Stimulated activated CD8-positive, alpha-beta memory T cell treated with anti-CD3 and anti-CD28 coated beads, Interleukin-15, amount 100 ng/mL, for 48 hours (primary cell): Measurements from ENCODE around the gene SOS1.

Experiments
- DNase-seq, 2 donors: peaks; one replicate each; pipeline ENCODE4 v3.0.0-alpha.2; 2020; ENCODE audit warnings: low read depth in 2 of 2

The SOS1 gene

DNA sequence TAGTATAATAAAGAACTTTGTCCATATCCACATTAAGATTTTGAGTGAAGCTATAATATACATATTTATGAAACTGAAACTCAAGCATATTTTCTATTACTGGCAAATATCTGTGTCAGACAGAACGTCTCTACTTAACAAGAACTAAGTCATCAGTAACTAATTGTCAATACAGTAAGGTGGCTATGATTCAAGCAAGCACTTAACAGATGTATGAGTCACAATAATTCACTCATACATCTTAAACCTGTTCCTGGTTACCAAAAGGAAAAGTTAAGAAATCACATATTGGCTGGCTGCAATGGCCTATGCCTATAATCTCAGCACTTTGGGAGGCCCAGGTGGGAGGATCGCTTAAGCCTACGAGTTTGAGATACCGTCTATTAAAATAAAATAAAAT lies 96.0 kb downstream of the SOS1 start:
- no peak for DNase-seq

DNA sequence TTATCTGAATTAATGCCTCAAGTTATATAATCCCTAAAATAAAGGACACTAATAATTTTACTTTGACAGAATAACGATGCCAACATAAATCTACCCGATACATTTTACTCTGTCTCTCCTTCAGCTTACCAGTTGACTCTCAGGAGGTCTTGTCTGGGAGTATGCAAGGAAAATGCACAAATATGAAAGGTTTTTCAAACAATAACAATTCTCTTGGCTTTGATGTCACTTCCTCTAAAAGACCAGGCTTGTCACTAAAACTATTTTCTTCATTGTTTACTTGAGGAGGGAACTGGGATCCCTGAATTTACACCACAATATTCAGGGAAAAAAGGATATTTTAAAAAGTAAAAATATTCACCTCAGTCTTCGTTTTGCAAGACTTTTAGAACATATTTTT lies 97.2 kb downstream of the SOS1 start:
- DNase-seq: no peak

DNA sequence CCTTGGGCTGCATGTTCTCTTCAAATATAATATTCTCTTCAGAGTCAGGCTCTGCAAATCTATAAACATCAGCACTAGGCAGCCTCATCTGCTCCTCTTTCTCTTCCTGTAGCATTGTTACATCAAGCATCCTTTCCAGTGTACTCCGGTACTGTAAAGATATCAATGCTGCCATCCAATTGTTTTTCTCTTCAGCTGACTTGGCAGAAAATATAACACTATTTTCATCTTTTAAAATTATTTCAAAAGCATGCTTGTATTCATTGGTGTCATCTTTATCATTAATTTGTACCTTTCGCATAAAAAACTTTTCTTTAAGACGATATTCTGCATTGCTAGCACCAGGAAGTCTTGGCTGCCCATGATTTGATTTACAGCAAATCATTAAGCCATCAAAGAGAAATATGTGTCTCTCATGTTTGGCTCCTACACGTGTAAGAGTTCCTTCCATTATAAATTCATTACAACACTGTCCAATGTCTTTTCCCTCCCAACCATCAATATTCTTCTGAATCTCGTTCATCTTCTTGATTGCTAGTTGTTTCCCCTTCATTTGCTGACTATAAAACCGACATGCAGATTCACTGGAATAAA lies 98.1 kb downstream of the SOS1 start:
- DNase-seq: no peak

DNA sequence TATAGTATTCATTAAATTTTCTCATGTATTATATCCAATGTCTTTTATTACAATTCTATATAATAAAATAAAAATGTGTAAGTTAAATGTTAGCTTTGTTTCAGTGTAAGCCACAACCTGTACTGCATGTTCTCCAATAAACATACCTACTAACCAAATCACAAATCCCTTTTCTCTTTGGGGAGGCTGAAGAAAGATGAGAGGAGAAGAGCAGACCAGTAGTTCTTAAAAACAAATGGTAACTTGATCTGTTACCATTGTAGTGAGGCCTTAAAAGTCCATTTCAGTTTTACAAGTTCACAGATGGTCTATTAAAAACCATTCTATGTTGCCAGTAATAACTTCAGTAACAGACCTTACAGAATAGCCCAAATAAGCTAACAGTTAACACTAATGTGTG lies 100.5 kb downstream of the SOS1 start:
- DNase-seq: no peak

DNA sequence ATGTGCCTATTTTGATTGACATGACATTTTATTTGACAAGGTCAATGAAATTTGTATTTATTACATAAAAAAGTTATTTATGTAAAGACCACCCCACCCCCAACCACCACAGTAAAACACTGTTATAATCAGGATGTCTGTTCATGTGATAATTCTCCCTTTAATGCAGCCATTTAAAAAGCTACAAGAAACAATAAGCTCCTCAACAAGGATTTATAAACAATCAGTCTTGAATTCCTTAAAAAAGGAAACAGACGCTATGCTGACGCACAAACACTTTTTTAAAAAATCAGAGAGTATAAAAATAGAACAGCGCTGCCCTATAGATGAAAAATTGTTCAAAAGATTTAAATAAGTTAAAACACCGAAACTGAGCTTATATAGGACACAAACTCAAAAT lies 102.2 kb downstream of the SOS1 start:
- DNase-seq: no peak

DNA sequence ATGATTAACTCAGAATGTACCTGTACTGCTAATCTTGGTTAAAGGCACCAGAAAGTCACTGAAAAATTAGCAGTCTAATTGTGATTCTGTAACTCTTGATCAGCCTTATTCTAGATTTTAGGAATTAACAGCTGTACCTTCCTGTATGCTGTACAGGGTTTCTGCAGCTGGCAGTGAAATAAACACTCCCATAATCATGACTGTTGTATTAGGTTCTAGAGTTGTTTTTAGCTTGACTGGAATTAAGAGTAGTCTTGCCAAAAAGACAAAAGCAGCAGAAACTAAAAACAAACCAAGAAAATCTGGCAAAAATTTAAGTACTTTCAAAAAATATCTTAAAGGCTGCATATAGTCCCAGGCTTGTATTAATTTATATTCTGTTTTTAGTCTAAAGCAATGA lies 103.5 kb downstream of the SOS1 start:
- DNase-seq: no peak

DNA sequence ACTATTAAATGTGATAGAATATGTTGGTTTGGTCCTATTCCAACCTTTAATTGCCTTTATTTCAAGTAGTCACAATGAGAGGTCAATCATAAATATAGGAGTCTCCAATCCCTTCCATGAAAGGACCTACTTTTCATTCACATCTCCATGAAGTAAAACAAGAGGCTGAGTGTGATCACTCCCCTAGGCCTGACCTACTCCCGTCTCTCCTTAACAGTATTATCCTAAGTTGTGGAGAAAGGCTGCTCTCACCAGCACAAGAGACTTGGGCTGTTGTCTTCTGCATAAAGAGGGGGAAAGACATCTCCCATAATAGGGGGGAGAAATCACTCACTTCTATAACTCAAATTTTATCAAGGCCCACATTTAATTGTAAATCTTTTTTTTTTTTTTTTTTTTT lies 105.4 kb downstream of the SOS1 start:
- no peak for DNase-seq

DNA sequence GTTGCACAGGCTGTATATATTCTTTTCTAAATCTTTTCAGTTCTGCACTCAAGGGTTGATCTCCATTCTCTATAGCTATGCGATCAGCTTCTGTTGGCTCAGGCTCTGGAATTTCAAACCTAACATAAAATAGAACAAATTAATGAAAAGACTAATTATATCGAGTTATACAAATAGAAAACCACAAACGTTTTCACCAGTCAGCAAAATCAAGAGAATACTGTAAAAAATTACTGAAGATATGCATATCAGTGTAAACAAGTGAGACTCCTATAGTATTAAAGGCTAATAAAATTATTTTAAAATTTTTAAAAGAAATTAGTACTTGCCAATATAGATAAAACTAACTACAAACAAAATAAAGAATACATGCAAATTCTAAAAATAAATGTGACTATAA lies 107.0 kb downstream of the SOS1 start:
- DNase-seq: no peak

DNA sequence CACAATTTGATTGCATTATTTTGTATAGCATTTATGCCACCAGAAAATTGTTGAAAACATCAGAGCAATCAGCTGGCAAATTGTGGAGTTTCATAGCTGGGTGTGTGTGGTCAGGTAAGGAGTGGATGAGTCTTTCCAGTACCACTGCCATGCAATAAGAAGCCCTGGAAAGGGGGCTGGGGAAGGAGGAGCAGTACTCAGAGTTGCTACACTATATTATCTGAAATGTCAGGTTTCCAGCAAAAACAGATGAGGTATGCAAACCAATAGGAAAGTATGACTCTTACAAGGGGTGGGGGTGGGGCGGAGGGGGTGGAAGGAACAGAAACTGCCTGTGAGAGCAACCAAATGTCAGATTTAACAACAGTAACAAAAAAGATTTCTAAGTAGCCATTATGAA lies 112.2 kb downstream of the SOS1 start:
- DNase-seq: no peak

DNA sequence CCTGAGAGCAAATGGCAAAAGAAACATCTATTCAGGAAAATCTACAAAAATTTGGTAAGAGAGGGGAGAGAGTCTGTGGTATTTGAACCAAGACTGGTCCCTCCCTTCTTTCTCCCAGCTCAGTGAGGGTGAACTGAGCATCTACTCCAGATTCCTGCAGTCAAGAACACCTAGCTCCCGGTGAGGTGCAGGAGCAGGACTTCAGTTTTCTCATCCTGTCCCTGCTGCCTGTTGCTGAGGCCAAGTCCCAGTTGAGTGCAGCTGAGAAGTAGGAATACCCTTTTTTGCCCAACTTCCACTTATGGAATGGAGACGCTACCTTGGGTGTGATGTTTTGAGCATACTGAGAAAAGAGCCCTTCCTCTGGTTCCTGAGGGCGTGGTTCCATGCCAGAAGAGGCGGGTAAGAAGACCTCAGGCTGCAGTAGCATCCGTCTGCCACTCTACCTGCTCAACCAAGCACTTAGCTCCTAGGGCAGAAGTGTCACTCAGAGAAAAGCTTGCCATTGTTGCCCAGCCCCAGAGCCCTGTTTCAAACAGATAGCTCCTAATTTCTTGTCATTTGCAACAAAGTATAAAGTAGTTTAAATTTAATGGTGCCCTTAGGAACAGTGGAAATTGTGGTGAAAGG lies 112.9 kb downstream of the SOS1 start:
- DNase-seq: no peak

DNA sequence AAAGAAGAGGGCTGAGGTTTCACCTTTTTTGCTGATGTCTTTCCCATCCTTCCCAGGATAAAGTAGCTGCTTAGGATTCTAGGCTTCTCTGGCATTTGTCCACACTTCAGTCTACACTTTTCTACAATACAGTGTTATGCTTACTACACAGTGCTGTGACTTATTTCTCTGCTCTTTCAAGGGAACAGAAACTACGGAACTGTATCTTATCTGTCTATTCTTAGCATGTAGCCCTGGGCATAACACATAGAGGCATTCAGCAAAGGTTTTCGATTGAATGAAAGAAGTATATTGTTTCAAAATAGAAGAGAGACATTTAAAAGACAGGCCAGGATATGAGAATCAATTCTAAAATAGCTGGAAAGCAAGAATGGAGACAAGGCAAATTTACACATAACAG lies 120.3 kb downstream of the SOS1 start:
- no peak for DNase-seq

DNA sequence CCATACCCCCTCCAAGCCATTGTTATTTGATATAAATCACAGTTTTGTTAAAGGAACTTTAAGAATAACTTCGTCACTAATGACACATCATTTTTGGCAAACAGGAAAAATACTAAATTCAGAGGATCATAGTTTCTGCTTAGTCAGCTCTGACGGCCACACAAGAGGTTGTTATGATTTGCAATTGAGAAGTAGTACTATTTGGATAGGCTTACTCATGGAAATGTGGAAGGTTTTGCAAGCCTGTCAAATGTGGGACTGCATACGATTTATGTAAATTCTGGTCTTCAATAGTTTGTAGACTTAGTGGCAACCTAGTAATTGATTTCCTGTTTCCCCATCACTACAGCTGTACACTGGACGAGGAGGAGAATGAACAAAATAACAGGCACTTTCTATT lies 123.1 kb downstream of the SOS1 start:
- DNase-seq: no peak

DNA sequence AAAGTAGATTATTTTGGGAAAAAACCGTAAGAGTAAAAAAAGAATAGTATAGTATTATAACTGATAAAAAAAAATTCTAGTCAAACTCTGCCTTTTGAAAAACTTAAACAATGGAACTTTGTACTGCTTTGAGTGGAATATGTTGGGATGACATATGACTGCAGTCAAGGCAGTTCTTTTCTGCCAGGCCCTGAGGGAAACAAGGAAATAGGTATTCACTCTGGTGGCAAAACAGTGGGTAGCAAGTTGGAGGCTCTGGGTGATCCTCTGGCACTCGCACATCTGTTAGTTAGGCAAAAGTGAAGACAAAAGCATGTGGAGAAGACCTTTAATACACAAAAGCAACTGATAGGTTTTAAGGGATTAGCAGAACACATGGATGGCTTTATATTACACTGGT lies 129.0 kb downstream of the SOS1 start:
- DNase-seq: no peak

DNA sequence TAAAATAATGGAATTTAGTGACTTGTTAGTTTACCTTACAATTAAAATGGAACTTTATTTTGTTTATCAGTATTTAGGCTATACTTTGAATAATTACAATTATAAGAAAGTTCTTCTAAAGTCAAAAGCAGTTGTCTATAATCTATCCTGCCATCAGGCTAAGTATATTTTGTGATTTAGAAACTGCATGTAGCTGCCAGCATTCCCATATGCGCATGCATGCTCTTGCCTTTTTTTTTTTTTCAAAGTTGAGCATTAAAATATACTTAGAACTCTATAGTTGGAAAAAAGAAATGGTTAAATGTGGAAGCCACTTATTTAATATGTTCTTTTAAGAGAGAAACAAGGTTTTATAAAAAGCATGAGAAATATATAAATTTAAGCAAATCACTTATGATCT lies 132.1 kb downstream of the SOS1 start:
- DNase-seq: no peak

DNA sequence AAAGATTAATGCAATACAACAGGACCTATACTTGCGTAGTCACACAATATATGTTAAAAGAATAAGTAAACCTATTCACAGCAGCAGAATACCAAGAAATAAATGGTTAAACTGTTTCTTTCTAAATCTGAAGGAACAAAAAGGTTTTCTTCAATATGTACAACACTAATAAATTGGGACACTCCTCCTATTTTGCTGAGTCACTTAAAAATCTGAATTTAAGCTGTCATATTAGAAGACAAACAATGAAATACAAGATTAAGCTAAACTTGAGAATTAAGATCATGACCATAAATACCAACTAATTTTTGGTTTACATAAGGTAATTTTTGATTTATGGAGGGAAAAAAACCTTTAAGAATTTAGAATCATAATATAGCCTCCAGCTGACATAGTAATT lies 138.4 kb downstream of the SOS1 start:
- DNase-seq: no peak

DNA sequence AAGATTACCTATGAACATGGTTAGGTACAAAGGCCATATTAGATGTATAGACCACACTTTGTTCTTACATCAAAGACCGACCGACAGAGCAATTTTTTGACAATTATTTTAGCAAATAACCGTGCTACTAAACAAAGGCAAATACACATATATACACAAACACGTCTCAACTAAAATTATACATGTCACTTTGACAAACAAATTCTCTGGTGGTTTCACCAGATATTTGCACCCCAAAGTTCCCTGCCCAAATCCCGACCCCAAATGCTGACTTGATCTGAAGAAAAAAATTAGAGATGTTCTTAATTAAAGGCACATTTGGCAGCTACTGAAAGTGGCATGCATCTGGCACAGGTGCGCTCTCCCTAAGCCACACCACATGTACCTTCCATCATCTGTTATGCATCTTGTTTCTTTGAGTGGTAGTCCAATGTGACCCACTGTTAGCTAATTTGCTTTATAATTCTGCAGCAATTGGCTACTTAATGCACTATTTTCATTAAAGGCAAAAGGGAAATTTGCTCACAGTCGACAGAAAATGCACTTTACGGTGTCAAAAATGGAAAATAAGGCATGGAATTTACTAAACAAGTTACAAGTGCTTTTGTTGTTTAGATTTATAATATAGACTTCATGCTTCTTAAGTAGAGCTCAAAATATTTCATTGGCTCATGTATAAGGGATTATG lies 139.0 kb downstream of the SOS1 start:
- DNase-seq: no peak

DNA sequence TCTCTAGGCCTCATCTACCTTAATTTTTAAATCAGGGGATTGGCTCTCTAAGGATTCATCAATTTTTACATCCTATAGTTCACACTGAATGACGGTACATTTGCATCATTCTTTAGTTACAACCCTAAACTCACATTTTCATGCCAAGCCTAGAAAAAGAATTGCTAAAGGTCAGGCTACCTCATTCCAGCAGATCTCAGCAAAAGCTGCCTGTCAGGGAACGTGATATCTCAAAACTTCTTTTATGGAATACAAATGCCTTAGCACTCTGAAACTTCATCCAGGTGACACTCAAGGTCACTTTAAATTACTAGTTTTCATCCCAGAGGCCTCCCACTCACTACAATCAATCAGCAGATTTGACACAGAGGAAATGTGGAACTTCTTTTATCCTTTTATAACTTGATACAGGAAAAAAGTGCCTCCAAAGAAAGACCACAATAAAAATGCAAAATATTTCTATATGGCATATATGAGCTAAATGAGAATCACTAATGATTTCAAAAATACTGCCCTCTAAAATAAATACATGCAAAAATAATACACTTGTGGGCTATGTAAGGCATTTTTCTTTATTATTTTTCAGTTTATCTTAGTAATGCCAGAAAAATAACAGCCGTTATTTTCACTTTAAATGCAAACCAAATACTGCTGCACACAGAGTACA lies 139.7 kb downstream of the SOS1 start:
- no peak for DNase-seq

DNA sequence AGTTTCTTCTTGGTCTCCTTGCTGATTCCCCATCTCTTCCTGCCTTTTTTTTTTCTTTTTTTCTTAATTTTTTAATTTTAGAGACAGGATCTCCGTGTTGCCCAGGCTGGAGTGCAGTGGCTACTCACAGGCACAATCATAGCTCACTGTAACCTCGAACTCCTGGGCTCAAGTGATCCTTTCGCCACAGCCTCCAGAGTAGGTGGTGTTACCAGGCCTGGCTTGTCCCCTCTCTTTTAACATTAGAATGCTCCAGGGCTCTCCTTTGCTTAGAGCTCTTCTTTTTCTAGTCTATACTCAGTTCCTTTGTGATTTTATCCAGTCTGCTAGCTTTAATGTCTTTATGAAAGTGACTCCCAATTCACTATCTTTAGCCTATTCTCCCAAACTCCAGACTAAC lies 141.9 kb downstream of the SOS1 start:
- no peak for DNase-seq

DNA sequence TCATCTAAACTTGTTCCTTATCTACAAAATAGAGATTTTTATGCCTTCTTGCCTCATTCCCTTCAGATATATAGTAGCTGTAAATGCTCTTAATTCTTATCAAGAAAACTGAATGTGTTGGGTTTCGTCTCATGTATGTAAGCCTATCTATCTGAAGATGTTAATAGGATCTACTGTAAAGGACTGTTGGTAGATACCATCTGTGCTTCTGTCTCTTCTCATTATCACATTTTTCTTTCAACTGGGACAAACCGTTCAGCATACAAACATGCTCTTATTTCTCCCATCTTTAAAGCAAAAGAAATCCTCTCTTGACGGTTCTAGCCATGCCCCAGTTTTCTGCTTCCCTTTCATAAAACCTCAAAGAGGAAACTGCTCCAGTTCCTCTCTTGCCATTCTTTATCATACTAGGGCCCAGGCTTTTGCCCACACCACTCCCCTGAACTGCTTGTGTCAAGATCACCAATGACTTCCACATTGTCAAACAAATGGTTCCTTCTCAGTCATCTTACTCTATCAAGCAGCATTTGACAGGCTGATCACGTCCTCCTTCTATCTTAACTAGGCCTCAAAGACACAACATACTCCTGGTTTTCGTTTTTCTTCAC lies 142.5 kb downstream of the SOS1 start:
- no peak for DNase-seq

DNA sequence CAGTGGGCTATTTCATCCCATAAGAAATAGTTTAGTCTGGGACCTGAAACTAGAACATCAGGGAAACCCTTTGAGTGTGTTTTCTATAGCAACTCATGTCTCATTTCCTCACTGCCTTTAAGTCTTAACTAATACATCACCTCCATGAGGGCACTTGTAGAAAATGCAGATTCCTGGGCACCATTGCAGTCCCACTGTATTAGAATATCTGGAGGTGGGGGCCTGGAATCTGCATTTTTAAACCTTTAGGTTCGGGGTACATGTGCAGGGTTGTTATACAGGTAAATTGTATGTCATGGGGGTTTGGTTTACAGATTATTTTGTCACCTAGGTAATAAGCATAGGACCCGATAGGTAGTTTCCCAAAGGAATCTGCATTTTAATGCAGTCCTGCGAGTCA lies 143.8 kb downstream of the SOS1 start:
- no peak for DNase-seq

DNA sequence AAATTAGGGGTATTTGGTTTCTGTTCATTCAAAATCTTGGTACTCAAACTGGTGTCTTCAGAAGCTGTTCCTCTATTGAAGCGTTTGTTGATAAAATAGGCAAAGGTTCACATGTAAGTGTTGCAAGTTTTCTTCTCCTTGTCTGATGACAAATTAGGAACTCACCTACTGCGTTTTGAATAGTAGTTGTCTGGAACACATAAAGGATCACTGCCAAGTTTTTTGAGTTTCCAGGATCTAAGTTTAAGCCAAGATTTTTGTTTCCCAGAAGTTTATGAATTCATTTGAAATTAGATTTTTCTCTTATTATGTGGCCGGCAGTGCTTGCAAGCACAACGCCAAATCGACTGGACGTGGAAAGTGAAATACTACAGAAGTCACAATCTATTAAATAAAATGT lies 145.8 kb downstream of the SOS1 start:
- no peak for DNase-seq

DNA sequence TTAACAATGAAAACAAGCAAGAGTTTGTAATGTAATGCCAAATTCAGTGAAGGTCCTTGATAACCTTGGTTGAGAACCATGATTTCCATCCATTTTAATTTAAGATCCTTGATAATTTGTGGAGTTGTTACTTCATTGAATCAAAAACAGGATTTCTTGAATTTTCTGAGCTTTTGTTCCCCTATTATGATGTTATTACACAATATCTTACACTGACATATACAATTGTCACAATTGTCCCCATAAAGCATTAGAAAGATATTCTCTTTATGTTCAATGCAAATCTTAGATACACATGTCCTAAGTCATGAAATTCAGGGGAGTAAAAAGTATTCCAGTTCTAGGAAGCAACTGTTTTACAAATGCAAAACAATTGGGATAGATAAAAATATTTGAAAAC lies 147.6 kb downstream of the SOS1 start:
- DNase-seq: no peak

DNA sequence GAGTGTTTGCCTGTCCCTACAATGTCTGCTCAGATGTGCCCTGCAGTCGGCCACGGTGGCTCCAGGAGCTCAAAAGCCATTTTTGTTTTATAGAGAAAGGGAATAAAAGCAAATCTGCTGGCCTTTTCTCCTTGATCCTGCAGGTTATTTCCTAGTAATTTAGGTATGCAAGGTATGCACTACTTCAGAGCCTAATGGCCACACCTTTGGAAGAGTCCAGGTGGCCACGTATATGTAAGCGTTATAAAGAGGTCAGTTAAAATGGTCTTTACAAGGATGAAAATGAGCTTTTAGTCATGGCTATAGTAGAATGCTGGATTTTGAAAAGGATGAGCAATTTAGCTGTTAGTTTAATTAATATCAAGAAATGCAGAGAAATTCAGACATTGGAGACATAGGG lies 149.5 kb downstream of the SOS1 start:
- DNase-seq: no peak
